HG03066 (cell line): ENCODE results near the gene KRT75.

Experiments
- ATAC-seq: cut with Tn5 transposase; IDR thresholded peaks from one replicate; pipeline ENCODE4 v1.9.1; 2021; ENCODE audit warnings: low read depth; ENCODE audit not compliant: unreplicated experiment

KRT75 gene

DNA sequence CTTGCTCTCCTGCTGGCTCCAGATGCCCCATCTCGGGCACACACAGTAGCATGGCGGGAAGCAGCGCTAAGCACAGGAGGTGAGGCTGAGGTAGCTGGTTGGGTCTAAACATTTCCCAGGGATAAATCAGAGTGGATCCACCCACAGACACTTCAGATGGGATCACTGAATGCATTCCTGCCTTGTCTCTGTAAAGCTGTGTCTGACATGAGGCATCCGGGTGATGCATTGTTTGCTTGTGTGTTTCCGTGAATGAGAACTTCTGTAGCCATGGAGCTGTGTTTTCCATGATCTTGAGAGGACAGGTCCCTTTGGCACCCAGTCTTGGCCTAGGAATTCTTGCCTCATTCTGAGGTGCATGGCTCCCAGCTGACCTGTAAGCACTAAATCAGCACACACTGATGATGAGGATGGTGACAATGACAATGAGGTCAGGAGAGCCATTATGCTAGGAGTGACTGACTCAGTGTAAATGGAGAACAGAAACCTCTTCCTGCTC, 6.7 kb upstream of the KRT75 start:
- no peak for ATAC-seq

DNA sequence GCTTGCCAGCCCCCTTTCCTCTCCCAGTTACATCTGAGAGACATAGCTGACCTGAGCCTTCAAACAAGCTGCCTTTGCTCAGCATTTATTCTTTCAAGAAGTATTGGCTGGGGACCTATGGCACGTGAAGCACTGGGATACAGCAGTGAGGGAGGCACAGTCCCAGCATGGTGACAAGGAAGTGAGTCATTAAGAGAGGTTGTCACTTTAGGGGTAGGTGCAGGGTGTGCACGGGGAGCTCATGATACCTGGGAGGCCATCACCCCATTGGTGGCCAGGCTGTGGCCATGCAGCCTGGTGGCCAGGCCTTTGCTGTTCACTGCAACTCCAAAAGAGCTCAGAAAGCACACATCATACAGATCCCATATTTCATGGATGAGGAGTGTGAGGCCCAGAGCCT, 5.7 kb upstream of the KRT75 start:
- ATAC-seq, result no peak

DNA sequence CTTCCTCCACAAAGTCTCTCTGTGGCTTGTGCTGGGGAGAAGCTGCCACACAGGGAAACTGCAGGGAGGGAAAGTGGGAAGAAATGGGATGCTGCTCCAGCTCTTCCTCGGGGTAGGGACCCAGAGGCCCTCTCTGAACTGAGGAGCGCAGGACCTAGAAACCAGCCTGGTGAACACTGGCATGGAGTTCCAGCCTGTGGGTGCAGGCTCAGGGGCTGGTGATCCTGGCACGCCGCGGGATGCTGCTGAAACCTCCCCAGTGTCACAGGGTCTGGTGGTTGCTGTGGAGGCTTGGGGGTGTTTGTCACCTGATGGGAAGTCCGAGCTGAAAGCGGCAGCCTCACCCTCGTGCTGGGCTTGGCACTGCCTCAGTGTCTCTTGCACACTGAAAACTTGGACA, 5.2 kb upstream of the KRT75 start:
- ATAC-seq, result no peak

DNA sequence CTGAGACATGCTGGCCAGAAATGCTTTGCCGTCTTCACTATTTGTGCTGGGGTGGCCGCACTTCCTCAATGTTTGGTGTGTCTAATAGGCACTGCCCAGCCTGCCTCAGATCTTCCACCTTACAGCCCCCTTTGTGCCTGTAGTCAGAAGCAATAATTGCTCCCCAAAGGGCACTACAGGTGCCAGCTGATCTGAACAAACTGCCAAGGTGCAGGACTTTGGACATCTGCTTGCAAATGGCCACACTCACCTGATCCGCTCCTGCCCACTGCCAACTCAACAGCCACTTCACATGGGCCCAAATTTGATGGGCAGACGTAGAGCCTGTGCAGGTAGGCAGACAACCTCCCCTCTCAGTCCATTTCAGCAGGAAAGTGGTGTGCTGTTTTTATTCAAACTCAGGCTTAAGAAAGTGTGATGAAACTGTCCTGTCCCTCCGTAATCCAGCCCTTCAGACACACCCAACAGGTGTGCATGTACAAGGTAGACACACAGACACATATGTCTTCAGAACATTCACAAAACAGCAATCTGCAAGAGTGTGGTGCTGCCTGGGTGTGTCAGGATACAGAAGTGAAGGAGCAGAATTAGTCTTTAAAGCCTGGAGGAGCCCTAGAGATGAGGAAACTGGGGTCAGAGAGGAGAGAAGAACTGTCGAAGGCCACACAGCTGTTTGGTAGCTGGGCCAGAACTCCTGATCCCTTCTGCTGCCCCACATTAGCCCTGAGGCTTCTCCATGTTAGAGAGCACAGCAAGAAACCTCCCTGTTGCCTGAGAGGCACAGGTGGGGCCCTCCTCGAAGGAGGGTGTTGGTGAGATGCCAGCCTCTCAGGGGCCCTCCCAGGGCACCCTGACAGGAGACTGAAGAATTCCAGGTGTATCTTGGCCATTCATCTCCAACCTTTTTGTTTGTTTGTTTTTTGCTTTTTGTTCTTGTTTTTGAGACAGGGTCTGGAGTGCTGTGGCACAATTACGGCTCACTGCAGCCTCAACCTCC, 4.4 kb upstream of the KRT75 start:
- no peak for ATAC-seq

DNA sequence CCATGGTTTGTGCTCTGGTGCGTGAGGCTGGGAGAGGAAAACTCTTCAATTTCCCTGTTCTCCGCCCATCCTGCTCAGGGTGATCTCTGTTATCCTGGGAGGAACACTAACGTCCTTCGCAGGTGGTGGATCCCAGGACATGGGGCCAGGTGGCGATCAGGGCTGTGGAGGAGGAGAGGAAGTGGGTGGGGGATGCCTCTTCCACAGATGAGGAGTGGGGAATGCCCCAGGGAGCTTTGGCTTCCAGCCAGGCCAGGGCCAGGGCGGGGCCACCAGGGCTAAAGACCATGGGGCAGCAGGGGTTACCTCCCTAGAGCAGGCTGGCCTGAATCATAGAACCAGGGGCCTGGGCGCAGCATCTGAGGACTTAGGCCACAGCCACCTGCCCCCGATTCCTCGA, 3.3 kb upstream of the KRT75 start:
- ATAC-seq, result no peak

DNA sequence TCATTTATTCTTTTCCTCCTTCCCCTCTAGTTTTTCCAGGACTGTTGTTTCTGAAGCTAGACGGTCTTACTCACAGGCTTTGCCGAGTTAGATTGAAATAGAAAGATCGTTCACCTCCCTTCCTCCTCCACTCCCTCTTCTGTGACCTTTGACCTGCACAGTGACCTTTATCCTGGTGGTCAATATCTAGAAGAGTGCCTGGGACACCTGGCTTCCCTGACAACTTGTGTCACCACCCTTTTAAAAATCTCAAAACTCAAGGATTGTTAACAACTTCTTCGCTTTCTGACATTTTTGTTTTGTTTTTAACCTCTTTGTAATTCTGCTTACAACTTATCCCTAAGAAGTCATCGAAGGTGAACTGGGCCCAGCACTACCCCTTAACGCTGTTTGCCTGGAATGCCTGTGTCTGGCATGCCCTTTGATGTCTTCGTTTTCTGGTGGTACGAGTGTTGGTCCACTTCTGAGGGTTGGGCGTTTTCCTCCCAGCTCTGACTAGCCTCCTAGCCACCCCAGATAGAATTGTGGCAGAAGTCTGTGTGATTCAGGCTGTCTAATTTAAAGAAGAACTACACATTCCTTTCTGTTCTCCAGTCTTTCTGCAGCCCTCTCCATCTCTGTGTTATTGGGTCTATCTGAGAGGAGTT, 2.8 kb upstream of the KRT75 start:
- ATAC-seq, result no peak

DNA sequence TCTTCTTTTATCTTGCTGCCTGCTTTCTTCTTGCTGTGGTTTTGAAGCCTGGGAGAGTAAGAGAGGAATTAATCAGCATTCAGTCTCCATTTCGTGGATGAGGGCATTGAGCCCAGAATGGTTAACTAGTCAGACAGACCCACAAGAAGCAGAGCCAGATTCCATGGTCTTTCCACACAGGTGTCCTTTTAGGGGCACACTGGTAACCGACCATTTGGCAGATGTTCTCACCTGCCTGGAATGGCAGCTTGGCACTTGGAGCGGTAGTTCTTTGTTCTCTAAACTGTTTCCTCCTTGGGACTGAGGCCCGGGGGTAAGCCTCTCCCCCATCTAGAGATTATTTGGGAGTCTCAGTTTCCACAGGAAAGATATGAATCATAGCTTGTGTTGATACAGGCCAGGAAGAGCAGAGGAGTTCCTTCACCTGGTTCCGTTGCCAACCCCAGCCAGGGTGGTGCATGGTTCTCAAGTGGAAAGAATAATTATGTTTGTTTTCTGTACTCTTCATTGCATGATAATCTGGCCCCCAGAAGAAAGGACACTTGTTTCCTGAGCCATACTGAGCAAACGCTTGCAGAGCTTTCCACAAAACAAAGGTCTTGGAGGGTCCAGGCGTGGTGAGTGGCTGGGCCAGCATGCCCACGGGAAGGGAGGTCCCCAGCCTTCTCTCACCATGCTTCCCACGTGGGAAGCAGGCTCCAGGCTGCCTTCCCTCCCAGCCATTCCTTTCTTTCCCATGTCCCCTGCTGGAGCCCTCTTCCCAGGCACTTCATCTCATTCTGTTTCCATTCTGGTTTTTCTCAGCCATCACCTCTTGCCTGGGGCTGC, 2.0 kb upstream of the KRT75 start:
- no peak for ATAC-seq

DNA sequence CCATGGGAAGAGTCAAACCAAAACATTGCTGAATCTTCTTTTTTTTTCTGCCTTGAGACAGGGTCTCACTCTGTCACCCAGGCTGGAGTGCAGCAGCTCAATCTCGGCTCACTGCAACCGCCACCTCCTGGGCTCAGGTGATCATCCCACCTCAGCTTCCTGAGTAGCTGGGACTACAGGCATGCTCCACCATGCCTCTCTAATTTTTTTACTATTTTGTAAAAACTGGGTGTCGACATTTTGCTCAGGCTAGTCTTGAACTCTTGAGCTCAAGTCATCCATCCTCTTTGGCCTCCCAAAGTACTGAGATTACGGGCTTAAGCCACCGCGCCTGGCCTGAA, 1.5 kb upstream of the KRT75 start:
- ATAC-seq, result no peak

DNA sequence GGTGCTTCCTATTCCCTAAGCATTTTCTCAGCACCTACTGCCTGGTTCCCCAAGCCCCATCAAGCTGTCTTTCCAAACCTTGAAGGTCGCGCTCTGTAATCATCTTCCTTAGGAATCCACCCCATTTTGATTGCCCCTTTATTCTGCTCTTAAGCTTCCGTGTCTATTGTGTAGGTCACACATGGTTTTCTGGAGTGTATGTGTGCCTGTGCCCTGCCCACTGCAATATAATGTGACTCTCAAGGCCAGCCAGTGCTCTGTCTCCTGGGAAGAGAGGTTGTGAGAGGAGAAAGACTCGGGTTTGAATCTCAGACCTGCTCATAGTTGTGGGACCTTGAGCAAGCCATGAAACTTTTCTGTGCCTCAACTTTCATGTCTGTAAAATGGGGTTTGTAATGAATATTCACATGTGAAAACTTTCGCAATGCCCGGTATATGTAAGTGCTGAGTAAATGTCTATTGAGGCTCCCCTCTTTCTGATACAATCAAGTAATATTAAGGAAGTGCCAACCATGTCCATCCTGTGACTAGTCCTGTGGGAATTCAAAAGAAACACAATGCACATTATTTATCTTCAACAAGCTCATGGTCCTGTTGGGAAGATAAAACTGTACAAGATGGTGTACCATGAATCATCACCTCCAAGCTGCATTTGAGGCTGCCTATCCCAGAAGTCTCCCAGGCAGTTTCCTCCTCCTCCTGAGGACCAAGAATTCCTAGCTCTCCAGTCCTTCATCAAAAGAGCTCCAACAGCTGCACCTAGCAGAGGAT, 774 bp upstream of the KRT75 start:
- no peak for ATAC-seq

DNA sequence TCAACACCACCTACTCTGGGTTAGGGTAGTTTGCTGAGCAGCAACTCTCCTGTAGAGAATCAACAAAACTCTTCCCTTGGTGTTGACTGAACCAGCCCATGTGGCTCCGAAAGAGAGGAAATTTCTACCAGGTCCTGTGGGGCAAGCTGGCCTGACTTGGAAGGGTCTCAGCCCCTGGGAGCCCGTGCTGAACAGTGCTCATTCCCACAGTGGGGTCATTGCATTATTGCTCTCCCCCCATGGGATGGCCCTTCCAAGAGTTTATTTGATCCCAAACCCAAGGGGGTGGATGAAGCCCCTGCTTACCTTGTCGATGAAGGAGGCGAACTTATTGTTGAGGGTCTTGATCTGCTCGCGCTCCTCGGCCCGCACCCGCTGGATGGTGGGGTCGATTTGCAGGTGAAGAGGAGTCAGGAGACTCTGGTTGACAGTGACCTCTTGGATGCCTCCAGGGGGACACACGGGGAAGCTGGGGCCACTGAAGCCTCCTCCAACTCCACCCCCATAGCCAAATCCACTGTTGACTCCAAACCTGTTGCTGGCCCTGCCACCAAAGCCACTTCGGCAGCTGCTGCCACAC, 580 bp downstream of the KRT75 start:
- no peak for ATAC-seq

DNA sequence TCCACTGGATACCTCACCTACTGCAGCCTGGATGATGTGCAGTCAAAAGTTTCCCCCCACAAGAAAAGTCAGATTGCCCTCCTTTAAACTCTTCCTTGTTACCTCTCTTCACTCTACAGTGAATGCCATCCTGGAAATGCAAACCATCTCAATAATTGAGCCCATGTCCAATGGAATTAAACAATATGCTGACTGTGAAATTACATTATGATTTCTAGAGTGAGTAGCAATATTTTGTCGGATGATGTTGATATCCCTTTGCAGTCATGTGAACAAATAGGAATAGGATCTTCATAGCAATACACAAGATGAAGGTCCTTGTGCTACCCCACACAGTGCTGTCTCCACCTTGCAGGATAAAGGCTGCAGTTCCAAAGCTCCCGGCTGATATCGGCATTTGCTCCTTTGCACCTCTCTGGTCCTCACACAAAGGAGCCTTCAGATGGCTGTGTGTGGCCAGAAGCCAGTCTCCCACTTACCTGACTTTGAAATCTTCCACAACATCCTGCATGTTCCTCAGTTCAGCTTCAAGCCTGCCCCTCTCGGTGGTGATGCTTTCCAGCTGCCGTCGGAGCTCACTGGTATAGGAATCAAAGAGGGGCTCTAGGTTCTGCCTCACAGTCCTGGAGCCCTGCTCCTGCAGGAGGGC, 1.5 kb downstream of the KRT75 start:
- ATAC-seq, result no peak

DNA sequence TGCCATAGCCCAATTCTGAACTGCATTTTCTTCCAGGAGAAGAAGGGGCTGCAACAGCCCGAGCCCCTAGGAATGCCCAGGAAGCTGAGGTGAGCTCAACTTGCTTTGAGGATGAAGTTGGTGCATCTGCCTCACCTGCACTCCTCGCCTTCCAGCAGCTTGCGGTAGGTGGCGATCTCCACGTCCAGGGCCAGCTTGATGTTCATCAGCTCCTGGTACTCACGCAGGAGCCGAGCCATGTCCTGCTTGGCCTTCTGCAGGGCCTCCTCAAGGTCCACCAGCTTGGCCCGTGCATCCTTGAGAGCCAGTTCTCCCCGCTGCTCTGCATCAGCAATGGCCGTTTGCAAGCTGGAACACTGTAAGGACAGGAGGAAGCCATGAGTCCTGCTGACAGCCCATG, 6.0 kb downstream of the KRT75 start:
- no peak for ATAC-seq

DNA sequence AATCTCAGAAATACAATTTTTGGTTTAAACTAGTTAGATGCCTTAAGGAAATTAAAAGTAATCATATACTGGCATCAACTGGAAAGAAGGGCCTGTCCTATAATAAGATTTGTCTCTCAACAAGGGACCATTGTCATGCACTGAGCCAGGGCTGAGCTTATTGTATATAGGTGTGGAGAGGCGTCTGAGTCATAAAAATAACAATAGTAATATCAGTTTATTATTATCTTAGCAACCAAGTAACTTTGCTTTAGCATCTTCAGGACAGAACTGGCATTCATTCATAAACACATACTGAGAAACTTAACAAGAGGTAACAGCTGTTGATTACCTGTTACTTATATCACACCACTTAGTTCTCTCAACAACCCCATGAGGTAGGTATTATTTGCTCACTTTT, 7.1 kb downstream of the KRT75 start:
- ATAC-seq, result no peak

DNA sequence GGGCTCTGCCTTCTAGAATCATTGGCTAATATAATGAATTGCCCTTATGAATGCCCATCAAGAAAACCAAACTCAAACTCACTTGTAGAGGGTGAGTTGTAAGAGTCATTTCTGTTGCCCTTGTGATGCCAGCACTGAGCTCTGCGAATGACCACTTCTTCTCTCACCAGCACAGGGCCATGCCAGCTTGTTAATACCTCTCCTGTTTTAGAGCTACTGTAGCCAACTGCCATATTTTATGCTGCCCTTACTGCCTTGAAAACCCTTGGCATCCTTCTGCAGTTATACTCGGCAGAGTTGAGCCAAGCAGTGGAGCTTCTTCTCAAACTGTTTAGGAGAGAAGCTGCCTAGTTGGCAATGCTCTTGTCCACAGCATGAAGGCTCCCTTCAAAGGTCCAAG, 8.1 kb downstream of the KRT75 start:
- no peak for ATAC-seq

DNA sequence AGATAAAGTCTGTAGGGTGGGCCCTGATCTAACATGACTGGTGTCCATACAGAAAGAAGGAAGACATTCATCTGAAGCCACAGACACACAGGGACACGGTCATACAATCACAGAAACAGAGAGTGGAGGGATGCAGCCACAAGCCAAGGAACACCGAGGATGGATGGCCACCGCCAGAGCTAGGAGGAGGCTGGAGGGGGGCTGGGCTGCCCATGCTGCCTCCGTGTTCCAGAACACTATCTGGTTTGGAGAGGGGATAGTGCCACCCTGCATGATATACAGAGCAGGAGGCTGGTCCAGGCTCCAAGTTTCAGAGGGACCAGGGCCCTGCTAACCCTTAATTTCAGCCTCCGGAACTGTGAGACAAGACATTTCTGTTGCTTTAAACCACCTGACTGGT, 8.7 kb downstream of the KRT75 start:
- ATAC-seq, result no peak

DNA sequence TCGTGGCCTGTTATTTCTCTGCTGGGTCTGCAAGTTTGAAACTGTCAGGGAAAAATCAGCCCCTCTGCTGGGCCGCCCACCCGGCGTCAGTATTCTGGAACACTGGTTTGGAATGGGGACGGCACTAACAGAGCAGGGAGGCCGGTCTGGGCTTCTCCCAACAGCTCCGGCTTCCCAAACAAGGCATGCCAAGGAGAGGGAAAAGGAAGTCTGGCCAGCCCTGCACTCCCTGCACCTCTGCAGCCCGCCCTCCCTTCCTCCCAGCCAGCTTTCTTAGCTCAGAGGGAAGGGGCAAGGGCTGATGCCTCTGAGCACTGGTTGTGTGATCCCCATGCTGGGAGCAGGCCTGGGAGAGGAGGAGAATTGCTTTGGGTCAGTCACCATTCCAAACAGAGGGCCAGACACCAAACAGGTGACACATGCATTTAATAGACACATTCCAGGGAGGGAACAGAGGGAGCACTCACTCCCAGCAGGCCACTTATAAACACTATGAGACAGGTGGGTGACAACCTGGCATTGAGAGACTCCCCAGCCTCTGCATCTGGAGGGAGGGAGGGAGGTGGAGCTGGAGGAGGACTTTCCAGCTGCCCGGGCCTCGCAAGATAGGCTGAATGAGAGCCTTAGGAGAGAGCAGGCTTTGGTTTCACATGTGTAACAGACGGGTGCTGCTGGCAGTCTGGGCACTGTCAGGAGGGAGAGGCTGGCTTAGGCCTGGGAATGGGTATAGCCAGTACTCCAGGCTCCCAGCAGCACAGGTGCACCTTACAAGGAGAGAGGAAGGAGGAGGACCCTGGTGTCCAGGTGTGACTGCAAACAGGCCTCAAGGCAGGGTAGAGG, 10.3 kb downstream of the KRT75 start:
- no peak for ATAC-seq

DNA sequence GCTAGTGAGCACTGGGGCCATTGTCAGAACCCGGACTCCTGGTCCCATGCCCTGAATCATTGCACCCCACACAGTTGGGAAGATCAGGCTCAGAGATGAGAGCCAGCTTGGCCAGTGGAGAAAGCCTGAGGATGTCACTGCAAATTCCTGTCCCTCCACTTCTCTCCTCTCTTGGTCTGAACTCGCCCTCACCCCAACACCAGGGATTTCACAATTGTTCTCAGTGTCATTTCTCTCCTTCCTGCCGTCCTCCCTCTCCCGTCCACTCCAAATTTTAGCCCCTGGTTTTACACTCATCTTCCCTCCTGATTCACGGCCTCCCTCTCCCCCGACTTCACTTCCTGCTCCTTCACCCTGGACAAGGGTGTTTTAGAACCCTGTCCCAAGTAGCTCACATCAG, 11.1 kb downstream of the KRT75 start:
- no peak for ATAC-seq

DNA sequence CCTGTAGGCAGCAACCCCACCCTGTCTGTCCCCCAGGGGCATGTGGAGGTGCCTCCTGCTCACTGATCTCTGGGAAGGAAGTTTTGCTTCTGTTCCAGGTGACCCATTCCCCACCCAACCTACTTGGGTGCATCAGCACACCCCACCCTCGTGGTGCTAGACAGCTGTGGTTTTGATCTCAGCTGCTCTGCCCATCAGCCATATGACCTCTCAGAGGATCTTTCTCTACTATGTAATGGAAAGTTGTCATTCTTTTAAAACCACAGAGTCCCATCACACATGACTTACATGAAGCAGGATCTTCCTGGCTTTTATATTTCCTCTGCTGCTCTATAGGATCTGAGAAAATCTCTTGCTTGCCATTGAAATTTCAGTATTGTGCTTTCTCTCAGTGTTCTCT, 14.5 kb downstream of the KRT75 start:
- ATAC-seq, result no peak
